Trophoblast cell (in vitro differentiated cells and primary cell): ENCODE results near the gene TGFB1I1. TPM values are rescaled to one million over a fixed set of nuclear protein-coding genes. Genes with fewer than 3 reads are reported as not detected.
A peak's percentile ranks its signal among the peaks of the same experiment; 100 is the strongest.

Source experiments
- DNase-seq, 2 donors: peaks; one replicate each; pipeline ENCODE4 v3.0.0-alpha.2; 2016
- H2AFZ ChIP-seq: 2 replicates; pipeline ENCODE4 v1.6.1; 2013; ENCODE audit warnings: low read length, moderate library complexity, mild to moderate bottlenecking; ENCODE audit not compliant: insufficient read depth, poor library complexity
- H2AK5ac ChIP-seq: 2 replicates; pipeline ENCODE4 v1.6.1; 2013; ENCODE audit warnings: mild to moderate bottlenecking, low read length
- H2BK120ac ChIP-seq: 2 replicates; pipeline ENCODE4 v1.6.1; 2013; ENCODE audit warnings: low read length, mild to moderate bottlenecking, moderate library complexity; ENCODE audit not compliant: insufficient read depth, poor library complexity
- H2BK12ac ChIP-seq: 2 replicates; pipeline ENCODE4 v1.6.1; 2013; ENCODE audit warnings: mild to moderate bottlenecking, low read length, moderate library complexity
- H2BK5ac ChIP-seq: 2 replicates; pipeline ENCODE4 v1.6.1; 2013; ENCODE audit warnings: low read length, low read depth, moderate library complexity, mild to moderate bottlenecking; ENCODE audit not compliant: poor library complexity
- H3K14ac ChIP-seq: 2 replicates; pipeline ENCODE4 v1.6.1; 2013; ENCODE audit warnings: mild to moderate bottlenecking, low read length
- H3K18ac ChIP-seq: 2 replicates; pipeline ENCODE4 v1.6.1; 2013; ENCODE audit warnings: mild to moderate bottlenecking, low read length
- H3K23ac ChIP-seq: 2 replicates; pipeline ENCODE4 v1.6.1; 2013; ENCODE audit warnings: low read length
- H3K27ac ChIP-seq: 2 replicates; pipeline ENCODE4 v1.5.1; 2013; ENCODE audit warnings: low read depth, mild to moderate bottlenecking, inconsistent platforms, low read length, moderate library complexity
- H3K27me3 ChIP-seq: 2 replicates; pipeline ENCODE4 v1.6.1; 2013; ENCODE audit warnings: inconsistent platforms, mild to moderate bottlenecking, low read length, moderate library complexity; ENCODE audit not compliant: insufficient read depth
- H3K36me3 ChIP-seq, 2 experiments: 1 replicate in 1 of 2; 2 replicates in 1 of 2; pipeline ENCODE4 v1.6.1; 2013; ENCODE audit warnings: low read length in 2 of 2, mild to moderate bottlenecking in 2 of 2, moderate library complexity in 1 of 2; ENCODE audit not compliant: insufficient read depth in 2 of 2, control insufficient read depth in 1 of 2
- H3K4ac ChIP-seq: 2 replicates; pipeline ENCODE4 v1.6.1; 2013; ENCODE audit warnings: low read depth, mild to moderate bottlenecking, low read length, moderate library complexity
- H3K4me1 ChIP-seq, 2 experiments: 1 replicate in 1 of 2; 2 replicates in 1 of 2; pipeline ENCODE4 v1.6.1; 2013; ENCODE audit warnings: low read length in 2 of 2, mild to moderate bottlenecking in 2 of 2, moderate library complexity in 1 of 2; ENCODE audit not compliant: insufficient read depth in 2 of 2, control insufficient read depth in 1 of 2
- H3K4me2 ChIP-seq: 2 replicates; pipeline ENCODE4 v1.6.1; 2013; ENCODE audit warnings: inconsistent platforms, mild to moderate bottlenecking, low read length, moderate library complexity
- H3K4me3 ChIP-seq: 2 replicates; pipeline ENCODE4 v1.5.1; 2013; ENCODE audit warnings: mild to moderate bottlenecking, low read depth, low read length, inconsistent platforms
- H3K79me1 ChIP-seq: one replicate; pipeline ENCODE4 v1.6.1; 2013; ENCODE audit warnings: low read length
- H3K79me2 ChIP-seq: 2 replicates; pipeline ENCODE4 v1.6.1; 2013; ENCODE audit warnings: low read length, mild to moderate bottlenecking; ENCODE audit not compliant: control insufficient read depth, insufficient read depth, poor library complexity
- H3K9ac ChIP-seq: 2 replicates; pipeline ENCODE4 v1.6.1; 2013; ENCODE audit warnings: mild to moderate bottlenecking, low read length
- H3K9me3 ChIP-seq: 2 replicates; pipeline ENCODE4 v1.6.1; 2013; ENCODE audit warnings: low read depth, mild to moderate bottlenecking, control low read depth, inconsistent platforms, low read length; ENCODE audit not compliant: insufficient read depth
- H4K12ac ChIP-seq: 2 replicates; pipeline ENCODE4 v1.6.1; 2013; ENCODE audit warnings: low read depth, mild to moderate bottlenecking, low read length, moderate library complexity
- H4K8ac ChIP-seq: 2 replicates; pipeline ENCODE4 v1.6.1; 2013; ENCODE audit warnings: low read depth, mild to moderate bottlenecking, low read length, moderate library complexity
- H4K91ac ChIP-seq: one replicate; pipeline ENCODE4 v1.6.1; 2013; ENCODE audit warnings: low read depth, mild to moderate bottlenecking, low read length, moderate library complexity
- WGBS: extraction: QIAGEN DNeasy Blood & Tissue Kit; methylation state at CpG from one replicate; pipeline ENCODE4 v1.1.7; 2013; ENCODE audit warnings: missing lambda C conversion rate; ENCODE audit not compliant: insufficient read length, insufficient coverage; ENCODE audit errors: extremely low coverage; 5-methylcytosine and 5-hydroxymethylcytosine counted together
- polyA plus RNA-seq: library from polyadenylated mRNA; stranded (reverse); fragments of 200-250 nt; gene quantifications from 2 replicates; pipeline ENCODE4 v1.2.3, GENCODE V29; 2013

The TGFB1I1 gene
- polyA plus RNA-seq: 37.9 and 42.2 TPM in 2 replicates

GRCh38 chr16:31471875-31472708 lies at the start of gene TGFB1I1:
Gene TGFB1I1 (plus strand): TSS chr16:31472152. CDS start chr16:31472189, 37 bp downstream.
- Histone ChIP-seq H4K8ac (peak within 1 kb of the TSS; percentile 87), H3K9ac (peak within 1 kb of the TSS; percentile 70), H3K36me3 (peaks cover 14 to 17% of the 10 kb centered on the region in 2 experiments), H3K79me1 (peaks cover 15% of the 10 kb centered on the region), H3K27ac (peak within 1 kb of the TSS; percentile 27), H2AFZ (peak within 1 kb of the TSS; percentile 68), H3K4ac (peak within 1 kb of the TSS; percentile 30), H3K4me3 (peak within 1 kb of the TSS; percentile 75), H4K91ac (peak within 1 kb of the TSS; percentile 82), H2BK12ac (no peak within 1 kb of the TSS), H2AK5ac (peak within 1 kb of the TSS; percentile 9), H3K9me3 (peaks cover 4% of the 10 kb centered on the region), H2BK120ac (peak within 1 kb of the TSS; percentile 48), H2BK5ac (peak within 1 kb of the TSS; percentile 11), H3K79me2 (peaks cover 10% of the 10 kb centered on the region), H4K12ac (peak within 1 kb of the TSS; percentile 57), H3K4me1 (peaks cover 16 to 17% of the 10 kb centered on the region in 2 experiments), H3K14ac (peak within 1 kb of the TSS; percentile 61), H3K4me2 (peak within 1 kb of the TSS; percentile 59), H3K18ac (peak within 1 kb of the TSS; percentile 82), H3K27me3 (peaks cover 10% of the 10 kb centered on the region), H3K23ac (no peak within 1 kb of the TSS)
- no peak for DNase-seq
- WGBS: no CpG with 5 or more reads among the region's 63 CpGs

GRCh38 chr16:31423241-31423640 lies 48.7 kb upstream of the TGFB1I1 start:
- Histone ChIP-seq H4K8ac (no peak overlapping the region), H3K4me2 (no peak overlapping the region), H3K4me3 (no peak overlapping the region), H3K4me1 (no peaks in the 10 kb centered on the region), H2BK12ac (no peak overlapping the region), H2BK120ac (no peak overlapping the region), H3K14ac (no peak overlapping the region), H4K91ac (no peak overlapping the region), H3K9me3 (peaks cover 6% of the 10 kb centered on the region), H2BK5ac (no peak overlapping the region), H3K27me3 (no peaks in the 10 kb centered on the region), H3K36me3 (no peaks in the 10 kb centered on the region), H3K9ac (no peak overlapping the region), H3K27ac (no peak overlapping the region), H2AFZ (no peak overlapping the region), H2AK5ac (no peak overlapping the region), H3K79me1 (no peaks in the 10 kb centered on the region), H3K79me2 (no peaks in the 10 kb centered on the region), H4K12ac (no peak overlapping the region), H3K4ac (no peak overlapping the region), H3K18ac (no peak overlapping the region), H3K23ac (no peak overlapping the region)
- DNase-seq: no peak
- no CpG with 5 or more reads among the region's 3 CpGs for WGBS

- no peak overlapping the region for H2BK5ac ChIP-seq
- no peaks in the 10 kb centered on the region for H3K79me2 ChIP-seq
- H4K91ac ChIP-seq: no peak overlapping the region
- no peaks in the 10 kb centered on the region for H3K79me1 ChIP-seq
- H4K12ac ChIP-seq: no peak overlapping the region
- H2AK5ac ChIP-seq: no peak overlapping the region
- no peak overlapping the region for H2BK12ac ChIP-seq
- WGBS: no CpG with 5 or more reads among the region's 12 CpGs
- no peak overlapping the region for H3K18ac ChIP-seq
- no peak overlapping the region for H3K4me3 ChIP-seq
- no peak overlapping the region for H2AFZ ChIP-seq
- no peak overlapping the region for H3K4me2 ChIP-seq
- H3K23ac ChIP-seq: no peak overlapping the region
- no peaks in the 10 kb centered on the region for H3K36me3 ChIP-seq
- H3K9ac ChIP-seq: no peak overlapping the region
- H3K4me1 ChIP-seq: no peaks in the 10 kb centered on the region
- H3K14ac ChIP-seq: no peak overlapping the region
- no peaks in the 10 kb centered on the region for H3K27me3 ChIP-seq
- no peak for DNase-seq
- no peak overlapping the region for H2BK120ac ChIP-seq
- H3K9me3 ChIP-seq: peaks cover 6% of the 10 kb centered on the region
- no peak overlapping the region for H3K4ac ChIP-seq
- H4K8ac ChIP-seq: no peak overlapping the region
- H3K27ac ChIP-seq: no peak overlapping the region
These were observed 48.2 kb upstream of the TGFB1I1 start for GRCh38 chr16:31423801-31424200.

GRCh38 chr16:31427441-31428278 lies 44.3 kb upstream of the TGFB1I1 start:
- no peak overlapping the region for H2BK120ac ChIP-seq
- no CpG with 5 or more reads among the region's 83 CpGs for WGBS
- H4K8ac ChIP-seq: no peak overlapping the region
- H3K36me3 ChIP-seq: no peaks in the 10 kb centered on the region
- no peaks in the 10 kb centered on the region for H3K79me1 ChIP-seq
- H3K4ac ChIP-seq: no peak overlapping the region
- H3K4me2 ChIP-seq: no peak overlapping the region
- no peak overlapping the region for H2BK5ac ChIP-seq
- no peaks in the 10 kb centered on the region for H3K4me1 ChIP-seq
- no peak overlapping the region for H3K14ac ChIP-seq
- DNase-seq: peak; percentile 39 to 72
- H3K27me3 ChIP-seq: no peaks in the 10 kb centered on the region
- H3K23ac ChIP-seq: no peak overlapping the region
- no peak overlapping the region for H3K27ac ChIP-seq
- H3K9ac ChIP-seq: no peak overlapping the region
- no peak overlapping the region for H3K18ac ChIP-seq
- H2AFZ ChIP-seq: no peak overlapping the region
- H4K91ac ChIP-seq: no peak overlapping the region
- no peak overlapping the region for H2BK12ac ChIP-seq
- H2AK5ac ChIP-seq: no peak overlapping the region
- no peak overlapping the region for H4K12ac ChIP-seq
- H3K9me3 ChIP-seq: peaks cover 6% of the 10 kb centered on the region
- H3K4me3 ChIP-seq: no peak overlapping the region
- no peaks in the 10 kb centered on the region for H3K79me2 ChIP-seq
